HG03575 (cell line): ENCODE measurements around the gene C5orf15.
"Not testable (repeated sequence)": the region's sequence is repeated elsewhere in the genome, so short reads cannot be mapped to it uniquely, and the experiment has no call there.

ENCODE experiments used
- ATAC-seq: cut with Tn5 transposase; IDR thresholded peaks from one replicate; pipeline ENCODE4 v1.9.1; 2021; ENCODE audit not compliant: unreplicated experiment, insufficient number of reproducible peaks, low FRiP score; ENCODE audit errors: extremely low read depth

Gene C5orf15

DNA sequence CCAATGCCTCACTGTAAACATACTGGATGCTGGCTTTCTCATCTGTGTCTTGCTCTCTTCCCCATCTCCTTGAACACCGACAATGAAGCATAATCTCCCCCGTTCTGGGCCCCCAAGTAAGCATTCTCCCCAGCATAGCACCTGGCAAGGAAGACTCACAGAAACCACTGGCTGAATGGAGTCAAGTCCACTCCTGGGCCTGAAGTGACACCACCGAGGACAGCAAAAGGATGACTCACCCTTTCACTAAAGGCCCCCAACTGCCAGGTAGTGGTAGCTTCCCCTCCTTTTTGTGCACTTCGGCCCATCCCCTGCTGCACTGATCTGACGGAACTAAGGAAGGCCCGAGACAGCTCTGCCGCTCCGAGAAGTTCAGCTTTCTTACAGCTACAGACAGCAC is 26.9 kb upstream of the C5orf15 start:
- no peak for ATAC-seq

DNA sequence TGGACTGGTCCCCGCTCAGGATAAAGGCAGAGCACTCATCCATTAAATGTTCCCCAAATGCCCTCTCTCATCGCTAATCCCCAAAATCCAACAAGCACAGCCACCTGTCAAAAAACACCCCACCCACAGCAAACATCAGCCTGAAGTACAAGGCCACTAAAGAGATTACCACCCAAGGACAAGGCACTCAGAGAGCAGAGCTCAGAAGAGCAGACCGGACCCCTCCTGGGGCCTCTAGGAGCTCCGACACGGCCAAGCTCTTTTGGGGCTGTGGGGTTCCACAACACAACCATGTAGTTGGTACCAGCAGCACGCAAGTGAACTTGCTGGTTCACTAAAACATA is 26.5 kb upstream of the C5orf15 start:
- no peak for ATAC-seq

DNA sequence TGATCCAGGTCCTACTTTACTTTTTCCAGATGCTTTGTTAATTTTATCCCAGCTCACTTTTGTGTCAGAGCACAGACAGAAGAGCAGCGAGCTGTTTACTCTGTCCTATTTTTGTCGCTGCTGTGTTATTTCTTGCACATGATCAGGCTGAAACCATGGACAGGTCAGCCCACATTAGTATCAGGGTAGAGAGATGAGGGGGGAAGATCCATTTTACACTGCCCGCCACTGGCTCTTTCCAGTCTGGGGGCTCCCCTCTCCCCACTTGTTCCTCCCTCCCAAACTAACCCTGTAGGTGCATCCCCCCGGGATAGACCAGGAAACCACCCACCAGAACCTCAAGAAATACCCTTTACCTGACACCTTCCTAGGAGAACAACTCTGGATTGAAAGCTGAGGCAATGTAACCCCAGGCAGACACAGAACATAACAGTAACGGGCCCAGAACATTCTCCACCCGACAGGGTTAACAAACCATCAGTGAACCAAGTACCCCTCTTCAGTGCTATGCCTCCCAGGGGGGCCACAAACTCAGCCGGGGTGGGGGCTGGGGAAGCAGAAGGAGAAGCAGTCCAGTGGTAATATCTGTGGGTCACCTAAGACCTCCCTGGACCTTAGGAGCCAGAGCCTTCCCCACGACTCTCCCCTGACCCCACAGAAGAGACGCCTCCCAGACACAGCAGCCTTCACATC is 26.0 kb upstream of the C5orf15 start:
- no peak for ATAC-seq

DNA sequence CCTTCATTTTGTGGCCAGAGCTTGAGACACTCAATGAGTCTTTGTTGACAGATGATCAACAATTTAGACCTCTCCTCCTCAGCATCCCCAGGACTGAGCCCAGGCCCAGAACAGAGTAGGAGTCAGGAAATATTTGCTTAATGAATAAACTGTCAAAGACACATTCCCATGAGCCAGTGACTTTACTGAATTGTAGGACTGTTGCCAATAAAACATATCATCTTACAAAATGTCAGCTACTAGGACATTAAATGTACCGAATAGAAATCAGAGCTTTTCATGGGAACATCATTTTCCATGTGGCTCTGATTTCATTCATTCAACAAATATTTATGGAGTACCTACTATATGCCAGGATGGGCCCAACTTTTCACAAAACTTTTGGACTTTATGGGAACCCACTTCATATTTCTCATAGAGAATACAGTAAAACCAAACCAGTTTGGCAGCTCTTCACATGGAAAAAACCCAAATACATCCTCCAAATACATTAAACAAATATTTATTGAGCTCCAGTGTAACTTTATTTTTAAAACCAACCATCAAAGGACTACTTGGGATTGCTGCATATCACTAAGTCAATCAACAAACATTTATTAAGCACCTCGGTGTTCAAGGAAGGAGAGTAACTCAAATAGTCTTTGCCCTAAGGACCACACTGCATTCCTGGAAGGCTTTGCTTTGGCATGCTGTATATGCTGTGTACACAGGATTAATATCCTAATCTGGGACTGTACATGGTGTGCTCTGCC is 24.9 kb upstream of the C5orf15 start:
- no peak for ATAC-seq

DNA sequence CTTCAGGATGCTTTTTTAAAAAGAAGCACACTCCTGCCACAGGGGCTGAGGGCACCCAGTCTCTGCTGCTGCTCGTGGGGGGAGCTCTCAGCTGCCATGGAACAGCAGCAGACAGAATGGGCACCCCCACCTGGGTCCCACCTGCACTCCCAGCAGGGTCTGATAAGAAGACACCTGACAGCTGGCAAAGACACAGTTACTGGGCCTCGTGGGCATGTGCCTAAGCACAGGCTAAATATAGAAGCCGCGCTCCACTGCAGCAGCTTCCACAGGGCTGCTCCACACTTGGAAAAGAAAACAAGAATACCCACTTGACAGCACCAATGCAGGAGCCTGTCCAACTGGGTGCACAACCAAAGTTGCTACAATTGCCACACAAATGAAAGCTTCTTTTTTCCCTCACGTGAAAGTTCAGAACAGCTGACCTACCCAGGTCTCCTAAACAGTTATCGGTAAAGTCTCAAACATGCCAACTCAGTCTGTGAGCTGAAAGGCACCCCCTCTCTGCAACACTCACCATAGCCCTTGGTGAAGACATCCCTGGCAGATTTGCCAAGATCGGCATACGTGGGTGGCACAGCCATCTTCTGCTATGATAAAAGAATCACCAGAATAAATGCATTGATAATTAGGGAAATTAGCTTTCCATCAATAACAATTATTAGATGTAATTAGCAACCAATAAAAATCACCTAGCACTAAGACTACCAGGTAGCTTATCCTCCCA is 24.2 kb upstream of the C5orf15 start:
- no peak for ATAC-seq

DNA sequence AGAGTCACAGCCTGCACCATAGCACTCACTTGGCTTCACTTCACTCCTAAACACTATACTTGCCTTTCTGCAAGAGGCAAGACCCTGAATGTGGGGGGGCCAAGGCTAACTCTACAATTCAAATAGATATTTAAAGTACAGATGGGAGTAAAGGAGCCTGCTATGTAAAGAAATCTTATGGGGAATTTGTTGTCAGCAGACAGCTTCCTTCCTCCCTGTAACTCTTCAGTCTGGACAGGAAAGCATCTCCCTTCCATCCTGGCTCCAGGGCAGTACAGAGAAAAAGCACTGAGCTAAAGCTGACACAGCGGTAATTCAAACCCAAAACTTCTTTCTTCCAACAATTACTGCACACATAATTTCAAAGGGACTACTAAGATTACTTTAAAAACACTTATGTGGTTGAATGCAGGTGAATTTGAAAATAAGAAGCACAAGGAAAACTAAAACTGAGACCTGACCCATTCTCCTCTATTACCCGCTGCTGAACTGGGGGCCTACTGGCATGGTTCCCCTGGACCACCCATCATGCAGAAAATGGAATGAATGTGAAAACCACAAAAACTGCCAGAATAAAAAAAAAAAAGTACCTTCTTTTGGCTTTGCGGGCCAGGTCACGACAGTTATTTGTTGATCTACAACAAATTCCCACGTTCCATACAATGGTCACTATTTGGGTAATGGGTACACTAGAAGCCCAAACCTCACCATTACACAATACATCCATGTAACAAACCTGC is 22.9 kb upstream of the C5orf15 start:
- ATAC-seq: no peak

DNA sequence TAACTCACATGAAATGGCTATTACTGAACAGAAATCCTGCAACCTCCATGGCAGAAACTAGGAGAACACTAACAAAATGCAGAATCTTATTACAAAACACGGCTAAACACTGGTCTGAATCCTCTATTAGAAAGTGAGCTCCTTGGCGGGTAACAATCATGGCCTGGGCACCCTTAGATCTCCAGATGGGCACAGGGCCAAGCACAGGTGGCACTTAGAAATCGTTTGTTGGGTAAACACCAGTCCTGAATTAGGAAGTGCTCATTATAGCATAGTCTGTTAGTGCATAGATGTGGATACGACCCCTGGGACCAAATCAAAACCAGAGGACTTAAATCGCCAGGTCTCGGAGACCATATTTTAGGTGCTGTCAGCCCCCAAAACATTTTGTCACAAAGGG is 22.0 kb upstream of the C5orf15 start:
- ATAC-seq: no peak

DNA sequence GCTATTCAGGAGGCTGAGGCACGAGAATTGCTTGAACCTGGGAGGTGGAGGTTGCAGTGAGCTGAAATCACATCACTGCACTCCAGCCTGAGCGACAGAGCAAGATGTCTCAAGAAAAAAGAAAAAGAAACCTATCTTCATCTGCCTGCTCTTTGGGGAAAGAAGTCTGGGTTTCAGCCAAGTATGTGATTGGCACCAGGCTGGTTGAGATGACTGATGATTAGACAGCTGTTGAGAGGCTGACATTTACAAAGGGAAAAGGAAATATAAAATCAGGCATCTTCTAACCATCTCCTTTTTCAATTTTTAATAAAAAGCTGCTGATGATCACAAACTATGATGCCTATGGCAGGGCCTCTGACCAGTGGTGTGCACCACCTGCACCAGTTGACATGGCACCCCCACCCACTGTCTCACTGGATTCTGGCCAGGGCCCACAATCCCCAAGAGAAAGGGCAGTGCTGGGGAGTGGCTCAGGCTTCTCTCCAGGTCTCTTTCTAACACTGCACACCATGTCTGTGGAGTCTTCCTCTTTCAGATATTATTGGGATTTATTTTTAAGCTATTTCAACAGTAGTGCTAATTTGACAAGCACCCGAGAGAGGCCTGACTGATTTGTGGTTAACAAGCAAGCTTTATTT is 17.2 kb upstream of the C5orf15 start:
- no peak for ATAC-seq

DNA sequence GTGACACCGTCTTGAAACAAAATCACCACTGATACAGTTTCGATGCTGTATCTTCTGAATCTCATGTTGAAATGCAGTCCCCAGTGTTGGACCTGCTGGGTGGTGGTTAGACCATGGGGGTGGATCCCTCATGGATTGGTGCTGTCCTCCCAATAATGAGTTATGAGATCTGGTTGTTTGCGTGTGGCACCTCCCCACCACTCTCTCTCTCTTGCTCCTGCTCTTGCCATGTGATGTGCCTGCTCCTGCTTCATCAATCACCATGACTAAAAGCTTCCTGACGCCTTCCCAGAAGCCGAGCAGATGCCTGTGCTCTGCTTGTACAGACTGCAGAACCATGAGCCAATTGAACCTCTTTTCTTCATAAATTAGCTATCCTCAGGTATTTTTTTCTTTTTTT is 15.2 kb upstream of the C5orf15 start:
- ATAC-seq: no peak

DNA sequence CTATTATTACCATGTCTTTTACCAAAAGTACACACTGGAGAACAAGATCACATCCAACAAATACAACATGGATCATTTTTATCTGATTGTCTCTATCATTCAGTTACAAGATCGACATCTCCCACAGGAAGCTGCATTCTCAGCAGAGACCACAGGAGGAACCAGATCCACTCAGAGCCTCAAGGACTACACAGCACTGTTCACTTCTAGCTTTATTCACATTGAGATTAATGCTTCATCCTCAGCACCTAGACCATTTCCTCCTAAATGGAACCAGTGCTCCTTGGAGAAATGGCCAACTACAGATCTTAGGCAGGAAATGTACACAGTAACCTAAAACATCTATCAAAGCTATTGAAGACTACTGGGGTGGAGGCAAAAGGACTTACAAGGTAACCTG is 13.3 kb upstream of the C5orf15 start:
- no peak for ATAC-seq

DNA sequence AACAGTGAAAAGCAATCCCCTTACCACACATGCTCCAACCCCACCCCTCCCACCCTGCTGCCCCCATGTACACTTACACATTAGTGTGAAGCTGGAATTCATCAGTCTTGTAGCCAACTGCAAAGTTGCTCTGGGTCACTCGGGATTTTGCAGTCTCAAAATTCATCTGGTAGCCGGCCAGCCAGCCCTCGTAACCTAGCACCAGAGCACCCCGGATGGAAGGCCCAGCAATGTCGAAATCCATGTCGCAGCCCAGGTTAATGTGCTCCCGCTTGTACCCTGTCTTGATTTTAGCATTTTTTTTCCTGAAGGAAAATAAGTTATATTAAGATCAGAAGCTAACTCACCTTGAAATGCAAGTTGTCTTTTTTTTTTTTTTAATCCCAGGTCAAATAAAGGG is 12.2 kb upstream of the C5orf15 start:
- no peak for ATAC-seq

DNA sequence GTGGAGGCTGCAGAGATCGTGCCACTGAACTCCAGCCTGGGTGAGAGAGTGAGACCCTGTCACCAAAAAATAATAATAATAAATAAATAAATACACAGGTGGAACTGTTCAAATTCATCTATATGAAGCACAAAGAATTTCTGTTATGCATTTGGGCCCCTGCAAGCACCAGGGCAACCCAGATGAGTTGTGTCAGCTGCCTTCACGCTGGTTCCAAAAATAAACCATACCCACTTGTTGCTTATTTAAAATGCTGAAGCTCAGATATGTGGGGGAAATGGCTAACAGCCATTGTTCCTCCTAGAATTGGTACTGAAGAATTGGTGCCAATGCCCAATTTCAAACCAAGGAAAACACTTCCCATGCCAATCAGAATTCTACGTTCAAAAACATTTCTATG is 10.5 kb upstream of the C5orf15 start:
- ATAC-seq: no peak

DNA sequence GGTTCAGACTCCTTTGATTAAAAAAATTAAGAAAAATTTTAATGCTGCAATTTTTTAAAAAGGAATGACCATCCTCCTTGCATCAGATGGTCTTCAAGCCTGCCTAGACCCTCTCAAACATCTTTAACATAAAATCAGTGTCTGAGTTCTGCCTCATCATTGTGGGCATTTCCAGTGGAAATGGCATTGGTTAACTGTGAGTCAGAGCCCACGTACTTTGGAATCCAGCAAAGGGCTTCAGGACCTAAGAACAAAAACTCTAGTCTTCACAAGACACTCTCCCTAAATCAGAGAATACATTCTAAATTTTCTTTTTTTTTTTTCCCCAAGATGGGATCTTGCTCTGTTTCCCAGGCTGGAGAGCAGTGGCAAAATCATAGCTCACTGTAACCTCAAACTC is 9.4 kb upstream of the C5orf15 start:
- no peak for ATAC-seq

DNA sequence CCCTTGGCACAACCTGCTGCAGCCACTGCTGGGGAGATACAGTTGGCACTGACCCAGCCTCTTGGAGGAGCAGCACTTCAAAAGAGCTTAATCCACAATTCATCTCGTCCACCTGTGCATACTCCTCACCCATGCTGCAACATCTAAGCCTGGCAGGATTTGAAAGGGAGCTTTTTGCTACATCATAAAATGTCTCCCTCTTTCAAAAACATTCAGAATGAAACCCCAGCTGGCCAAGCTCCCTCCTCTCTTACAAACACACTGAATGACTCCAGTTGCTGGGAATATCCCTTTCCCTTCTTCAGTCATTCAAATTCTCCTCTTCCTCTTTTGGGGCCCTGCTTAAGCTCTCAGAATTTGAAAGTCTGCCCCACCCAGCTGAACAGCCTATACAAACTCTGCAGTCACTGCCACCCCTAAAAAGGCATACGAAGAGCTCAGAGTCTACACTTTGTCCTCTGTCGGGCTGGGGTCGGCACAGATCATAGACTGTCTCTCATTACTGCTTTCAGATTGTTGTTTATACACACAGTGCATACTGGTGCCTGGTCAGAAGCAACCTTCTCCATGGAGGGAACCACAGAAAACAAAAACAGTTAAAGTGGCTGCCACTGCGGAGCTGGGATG is 8.8 kb upstream of the C5orf15 start:
- no peak for ATAC-seq

DNA sequence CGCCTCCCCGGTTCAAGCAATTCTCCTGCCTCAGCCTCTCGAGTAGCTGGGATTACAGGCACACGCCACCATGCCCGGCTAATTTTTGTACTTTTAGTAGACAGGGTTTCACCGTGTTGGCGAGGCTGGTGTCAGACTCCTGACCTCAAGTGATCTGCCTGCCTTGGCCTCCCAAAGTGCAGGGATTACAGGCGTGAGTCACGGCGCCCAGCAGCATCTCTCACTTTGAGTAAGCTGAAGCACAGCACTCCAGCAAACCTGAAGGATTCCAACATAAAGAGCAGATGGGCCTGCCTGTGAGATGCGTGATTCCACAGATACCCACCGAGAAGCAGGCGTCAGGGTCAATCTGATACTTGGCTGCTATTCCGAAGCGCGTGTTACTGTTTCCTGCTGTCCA is 7.1 kb upstream of the C5orf15 start:
- ATAC-seq: not testable (repeated sequence)

DNA sequence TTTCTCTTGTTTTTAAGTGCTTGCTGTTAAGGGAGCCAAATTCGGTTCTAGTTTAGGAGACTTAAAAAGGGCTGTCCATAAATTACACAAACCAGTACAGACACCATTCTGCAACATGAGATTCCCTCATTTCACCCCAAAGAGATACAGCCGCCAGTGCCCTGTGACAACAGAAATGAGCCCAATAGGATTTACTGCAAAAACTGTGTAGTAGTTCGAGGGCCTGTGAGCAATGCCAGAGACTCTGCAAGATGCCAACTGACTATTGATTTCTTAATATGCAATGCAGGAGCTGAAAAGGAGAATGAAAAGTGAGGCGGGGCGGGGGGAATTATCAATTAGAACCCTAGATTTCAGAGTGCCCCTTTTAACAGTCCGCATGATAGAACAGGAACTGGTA is 5.7 kb upstream of the C5orf15 start:
- ATAC-seq: no peak

DNA sequence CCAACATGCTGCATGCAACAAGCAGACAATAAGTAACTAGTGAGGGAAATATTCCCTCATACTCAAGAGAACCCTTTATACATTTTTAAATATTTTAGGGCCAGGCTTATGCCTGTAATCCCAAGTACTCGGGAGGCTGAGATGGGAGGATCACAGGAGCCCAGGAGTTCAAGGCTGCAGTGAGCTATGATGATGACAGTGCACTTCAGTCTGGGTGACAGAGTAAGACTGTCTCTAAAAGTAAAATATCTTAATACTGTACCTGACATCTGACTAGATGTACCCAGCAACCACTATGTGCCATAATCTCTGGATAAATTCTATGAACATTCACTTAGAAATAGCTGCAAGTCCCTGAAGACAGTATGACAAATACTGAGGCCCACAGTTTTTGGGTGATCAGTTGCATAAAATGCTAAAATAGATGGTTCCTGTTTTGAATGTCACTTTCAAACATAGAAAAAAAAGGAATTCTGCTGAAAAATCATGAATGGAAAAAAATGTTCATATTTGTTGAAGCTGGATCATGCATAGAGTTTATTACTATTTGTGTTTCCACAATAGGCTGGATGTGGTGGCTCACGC is 2.0 kb upstream of the C5orf15 start:
- ATAC-seq: no peak

DNA sequence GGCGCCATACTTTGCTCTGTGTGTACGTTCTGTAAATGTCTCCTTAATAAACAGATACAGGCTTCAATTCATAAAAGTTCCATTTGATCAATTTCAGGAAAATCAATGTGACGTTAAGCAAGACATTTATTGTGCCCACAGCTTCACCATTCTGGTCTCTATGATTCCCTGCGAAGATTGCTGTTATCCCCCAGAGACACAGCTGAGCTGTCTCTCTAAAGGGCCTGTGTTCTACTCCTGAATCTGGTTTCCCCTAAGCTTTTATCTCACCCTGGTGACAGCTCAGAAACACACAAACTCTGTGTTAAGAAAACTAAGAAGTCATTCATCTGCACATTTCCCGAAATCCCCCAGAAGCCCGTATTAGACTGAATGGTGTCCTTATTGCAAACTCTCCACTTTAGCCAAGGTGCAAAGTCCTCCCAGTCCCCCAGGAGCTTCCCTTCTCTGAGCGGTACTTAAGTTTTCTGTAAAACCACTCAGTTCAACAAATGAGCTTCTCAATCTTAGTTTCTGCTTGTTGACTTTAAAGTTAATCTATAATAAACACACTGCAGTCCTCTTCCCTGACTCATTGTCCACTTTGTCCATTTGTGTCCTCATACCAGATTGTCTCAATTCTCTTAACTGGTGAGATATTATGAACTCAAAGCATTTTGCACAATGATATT is 1.4 kb upstream of the C5orf15 start:
- no peak for ATAC-seq
